B cell (primary cell): ENCODE results near the gene SMIM3. TPM values are rescaled to one million over a fixed set of nuclear protein-coding genes. Genes with fewer than 3 reads are reported as not detected.
"Not testable (repeated sequence)": the region's sequence is repeated elsewhere in the genome, so short reads cannot be mapped to it uniquely, and the experiment has no call there.

Experiments used
- ATAC-seq: fragments of 200-7000 bp; cut with Tn5 transposase; one replicate; pipeline ENCODE4 v1.10.0; 2021; ENCODE audit warnings: low read depth, mild to moderate bottlenecking, moderate number of reproducible peaks, moderate library complexity
- CTCF ChIA-PET: fragments of 350-600 bp; sonication (Branson Sonifier 250); formaldehyde crosslinking; loops from one replicate; lab custom pipeline; 2021; ENCODE audit warnings: antibody characterized with exemption, inconsistent platforms; lab: Charles Lee
- POLR2A ChIA-PET: fragments of 350-600 bp; sonication (Branson Sonifier 250); formaldehyde crosslinking; loops from one replicate; lab custom pipeline; 2021; ENCODE audit warnings: antibody characterized with exemption; lab: Charles Lee
- DNase-seq: peaks from one replicate; pipeline ENCODE4 v3.0.0; 2013
- H2AFZ ChIP-seq: 2 replicates; pipeline ENCODE4 v1.6.1; 2012; ENCODE audit warnings: mild to moderate bottlenecking, low read depth, low read length; ENCODE audit not compliant: insufficient read depth, poor library complexity, severe bottlenecking
- H3K27ac ChIP-seq, 2 donors: 1 replicate in 1 of 2; 2 replicates in 1 of 2; pipeline ENCODE4 v1.5.1; 2012 to 2013; ENCODE audit warnings: low read length in 2 of 2, mild to moderate bottlenecking in 2 of 2, moderate library complexity in 1 of 2
- H3K27me3 ChIP-seq, 4 experiments: fragments of 200-600 bp in 1 of 4; sonication (generic) in 1 of 4; replicated peaks in 1 of 4; 1 replicate in 2 of 4; 2 replicates in 2 of 4; pipeline versions ENCODE4 v1.6.1 to v1.7.0; 2013 to 2016; ENCODE audit warnings: low read length in 3 of 4, mild to moderate bottlenecking in 2 of 4, mixed read lengths in 1 of 4, moderate library complexity in 1 of 4; ENCODE audit not compliant: insufficient read depth in 4 of 4, control insufficient read depth in 3 of 4; ENCODE audit errors: control extremely low read depth in 1 of 4
- H3K36me3 ChIP-seq, 2 experiments: replicated peaks in 1 of 2; 1 replicate in 1 of 2; 2 replicates in 1 of 2; pipeline versions ENCODE4 v1.6.1 to v1.7.1; 2013; ENCODE audit warnings: low read length in 1 of 2; ENCODE audit not compliant: insufficient read depth in 2 of 2, control insufficient read depth in 1 of 2; ENCODE audit errors: control extremely low read depth in 1 of 2, extremely low read depth in 1 of 2
- H3K4me1 ChIP-seq, 2 donors: fragments of 200-600 bp in 1 of 2; sonication (generic) in 1 of 2; 1 replicate in 1 of 2; 2 replicates in 1 of 2; pipeline versions ENCODE4 v1.5.1 to v1.6.1; 2013 to 2017; ENCODE audit warnings: low read length in 2 of 2; ENCODE audit not compliant: control insufficient read depth in 2 of 2, insufficient read depth in 2 of 2
- H3K4me2 ChIP-seq: replicated peaks from 2 replicates; pipeline ENCODE3; 2012; ENCODE audit warnings: mild to moderate bottlenecking, low read depth, low read length; ENCODE audit not compliant: poor library complexity, severe bottlenecking
- H3K4me3 ChIP-seq, 5 experiments: fragments of 200-600 bp in 1 of 5; sonication (generic) in 1 of 5; 1 replicate in 3 of 5; 2 replicates in 2 of 5; pipeline versions ENCODE4 v1.5.1 to v1.7.0; 2011 to 2016; ENCODE audit warnings: low read length in 4 of 5, mild to moderate bottlenecking in 4 of 5, low read depth in 2 of 5, control low read depth in 1 of 5, moderate library complexity in 1 of 5; ENCODE audit not compliant: insufficient read depth in 1 of 5; ENCODE audit errors: control extremely low read depth in 1 of 5, extremely low read depth in 1 of 5
- H3K79me2 ChIP-seq: fragments of 200-600 bp; sonication (generic); one replicate; pipeline ENCODE4 v1.6.0; 2016; ENCODE audit warnings: low read length; ENCODE audit not compliant: control insufficient read depth, insufficient read depth
- H3K9ac ChIP-seq: fragments of 200-600 bp; sonication (generic); 2 replicates; pipeline ENCODE4 v1.6.1; 2017; ENCODE audit warnings: mild to moderate bottlenecking, low read length, moderate library complexity
- H3K9me3 ChIP-seq, 3 donors: one replicate each; pipeline versions ENCODE4 v1.6.1 to v1.7.1; 2013; ENCODE audit warnings: low read length in 2 of 3; ENCODE audit not compliant: control insufficient read depth in 2 of 3, insufficient read depth in 1 of 3; ENCODE audit errors: control extremely low read depth in 1 of 3
- H4K20me1 ChIP-seq: 2 replicates; pipeline ENCODE4 v1.6.0; 2012; ENCODE audit warnings: mild to moderate bottlenecking, low read length; ENCODE audit not compliant: insufficient read depth, control insufficient read depth, poor library complexity, severe bottlenecking
- H3K27ac Mint-ChIP-seq: one replicate; pipeline ENCODE4 v1.8.0; 2021; ENCODE audit warnings: mixed read lengths
- H3K27me3 Mint-ChIP-seq: one replicate; pipeline ENCODE4 v1.8.0; 2021; ENCODE audit warnings: mixed read lengths
- H3K4me1 Mint-ChIP-seq: one replicate; pipeline ENCODE4 v1.8.0; 2021; ENCODE audit warnings: mixed read lengths
- H3K4me3 Mint-ChIP-seq: one replicate; pipeline ENCODE4 v1.8.0; 2021; ENCODE audit warnings: mixed read lengths
- H3K9me3 Mint-ChIP-seq: one replicate; pipeline ENCODE4 v1.8.0; 2022; ENCODE audit warnings: mixed read lengths; ENCODE audit not compliant: insufficient read depth
- EZH2 ChIP-seq: IDR thresholded peaks from 2 replicates; pipeline ENCODE4 v1.6.1; 2012; ENCODE audit warnings: borderline replicate concordance, low read depth, mild to moderate bottlenecking, moderate library complexity, low read length; ENCODE audit not compliant: insufficient read depth, poor library complexity, severe bottlenecking
- WGBS: methylation state at CpG from one replicate; pipeline ENCODE4 v1.1.5; 2013; ENCODE audit warnings: missing lambda C conversion rate; ENCODE audit not compliant: insufficient coverage; 5-methylcytosine and 5-hydroxymethylcytosine counted together
- intact Hi-C: fragments of 100-400 bp; cut with micrococcal nuclease; formaldehyde crosslinking; loops from one replicate; pipeline ENCODE4 v1.10.0; 2022
- polyA plus RNA-seq: library from polyadenylated mRNA; depleted of rRNA; stranded (reverse); fragments of >200 nt; gene quantifications from 2 replicates; pipeline ENCODE4 v1.2.3, GENCODE V29; 2012
- total RNA-seq, 2 donors: library from RNA; stranded (reverse); fragments of 120-200 nt in 1 of 2; gene quantifications; 1 replicate in 1 of 2; 2 replicates in 1 of 2; pipeline versions ENCODE4 v1.2.3 to v1.2.4, GENCODE V29; 2013 to 2022
- TF ChIP-seq, protein P1 (sequence below): fragments of 200-600 bp; IDR thresholded peaks from one replicate; pipeline ENCODE4 v1.8.0; 2022; ENCODE audit warnings: antibody characterized with exemption, mild to moderate bottlenecking

Gene SMIM3
- total and polyA plus RNA-seq, 2 donors (not counting 1 experiment from before 2014, with no cell fraction given): 0.37 TPM; not detected in 1

GRCh38 chr5:150789943-150790611 is 11.5 kb downstream of the SMIM3 start:
- peaks cover 0 to 22% (median 13%) of the 10 kb centered on the region in 4 experiments for H3K27me3 ChIP-seq
- H3K4me3 Mint-ChIP-seq: no peak overlapping the region
- H3K9ac ChIP-seq: no peak overlapping the region
- no peak overlapping the region for H3K4me3 ChIP-seq
- ChIA-PET POLR2A (interaction anchor here (0.7 kb wide), 1 partner anchor 9 kb away, joined by 3 read pairs; no protein-coding TSS in a partner anchor), CTCF (interaction anchor here (1.1 to 1.9 kb wide), 2 partner anchors 11 to 12 kb away, joined by 3 to 15 read pairs; partner anchors contain the start of gene SMIM3)
- DNase-seq (no peak), ATAC-seq (no peak)
- no peak for TF ChIP-seq EZH2
- TF ChIP-seq, protein P1, sequence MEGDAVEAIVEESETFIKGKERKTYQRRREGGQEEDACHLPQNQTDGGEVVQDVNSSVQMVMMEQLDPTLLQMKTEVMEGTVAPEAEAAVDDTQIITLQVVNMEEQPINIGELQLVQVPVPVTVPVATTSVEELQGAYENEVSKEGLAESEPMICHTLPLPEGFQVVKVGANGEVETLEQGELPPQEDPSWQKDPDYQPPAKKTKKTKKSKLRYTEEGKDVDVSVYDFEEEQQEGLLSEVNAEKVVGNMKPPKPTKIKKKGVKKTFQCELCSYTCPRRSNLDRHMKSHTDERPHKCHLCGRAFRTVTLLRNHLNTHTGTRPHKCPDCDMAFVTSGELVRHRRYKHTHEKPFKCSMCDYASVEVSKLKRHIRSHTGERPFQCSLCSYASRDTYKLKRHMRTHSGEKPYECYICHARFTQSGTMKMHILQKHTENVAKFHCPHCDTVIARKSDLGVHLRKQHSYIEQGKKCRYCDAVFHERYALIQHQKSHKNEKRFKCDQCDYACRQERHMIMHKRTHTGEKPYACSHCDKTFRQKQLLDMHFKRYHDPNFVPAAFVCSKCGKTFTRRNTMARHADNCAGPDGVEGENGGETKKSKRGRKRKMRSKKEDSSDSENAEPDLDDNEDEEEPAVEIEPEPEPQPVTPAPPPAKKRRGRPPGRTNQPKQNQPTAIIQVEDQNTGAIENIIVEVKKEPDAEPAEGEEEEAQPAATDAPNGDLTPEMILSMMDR: no peak
- H3K27ac Mint-ChIP-seq: no peak overlapping the region
- no peaks in the 10 kb centered on the region for H3K4me1 Mint-ChIP-seq
- H4K20me1 ChIP-seq: no peaks in the 10 kb centered on the region
- no peak overlapping the region for H3K4me2 ChIP-seq
- no peaks in the 10 kb centered on the region for H3K9me3 Mint-ChIP-seq
- H3K36me3 ChIP-seq: no peaks in the 10 kb centered on the region
- no peaks in the 10 kb centered on the region for H3K79me2 ChIP-seq
- no peak overlapping the region for H3K27ac ChIP-seq
- 3% methylated on average over 5 of the region's 7 CpGs for WGBS
- H3K9me3 ChIP-seq: no peaks in the 10 kb centered on the region
- H3K4me1 ChIP-seq: no peaks in the 10 kb centered on the region
- no peak overlapping the region for H2AFZ ChIP-seq
- intact Hi-C loops: no loop called here
- peaks cover 62% of the 10 kb centered on the region for H3K27me3 Mint-ChIP-seq

GRCh38 chr5:150791536-150791935 is 13.0 kb downstream of the SMIM3 start:
- CTCF ChIA-PET: no interaction called here
- Histone ChIP-seq H3K79me2 (no peaks in the 10 kb centered on the region), H3K27ac (no peak overlapping the region), H3K4me1 (no peaks in the 10 kb centered on the region), H3K4me3 (no peak overlapping the region), H3K36me3 (no peaks in the 10 kb centered on the region), H3K27me3 (peaks cover 0 to 20% (median 13%) of the 10 kb centered on the region in 4 experiments), H4K20me1 (no peaks in the 10 kb centered on the region), H3K9me3 (no peaks in the 10 kb centered on the region), H3K9ac (no peak overlapping the region), H2AFZ (no peak overlapping the region), H3K4me2 (no peak overlapping the region)
- Mint-ChIP-seq H3K9me3 (no peaks in the 10 kb centered on the region), H3K27ac (no peak overlapping the region), H3K27me3 (peaks cover 57% of the 10 kb centered on the region), H3K4me3 (no peak overlapping the region), H3K4me1 (no peaks in the 10 kb centered on the region)
- DNase-seq (no peak), ATAC-seq (no peak)
- POLR2A ChIA-PET: no interaction called here
- TF ChIP-seq, protein P1: no peak
- no peak for TF ChIP-seq EZH2
- intact Hi-C loops: no loop called here

GRCh38 chr5:150793423-150793888 is 14.9 kb downstream of the SMIM3 start:
- H2AFZ ChIP-seq, H3K79me2 ChIP-seq, CTCF ChIA-PET, H4K20me1 ChIP-seq, H3K27ac ChIP-seq, H3K4me3 ChIP-seq, H3K9me3 Mint-ChIP-seq, H3K9ac ChIP-seq, intact Hi-C loops, POLR2A ChIA-PET, H3K4me3 Mint-ChIP-seq, H3K4me1 Mint-ChIP-seq, DNase-seq, H3K27ac Mint-ChIP-seq, ATAC-seq, H3K36me3 ChIP-seq, H3K9me3 ChIP-seq, H3K4me2 ChIP-seq, H3K4me1 ChIP-seq: not testable (repeated sequence)
- peaks cover 47% of the 10 kb centered on the region for H3K27me3 Mint-ChIP-seq
- peaks cover 0 to 15% (median 13%) of the 10 kb centered on the region in 4 experiments for H3K27me3 ChIP-seq
- WGBS: 90% methylated on average over 1 of the region's 2 CpGs
